Prostate gland (tissue), 2 donors: Measurements from ENCODE around the gene RIMOC1.

ENCODE experiments used
- CTCF ChIP-seq, 4 experiments: fragments of 200-600 bp in 2 of 4; fragments of 450-650 bp in 2 of 4; sonication (generic) in 2 of 4; IDR thresholded peaks; 1 replicate in 3 of 4; 2 replicates in 1 of 4; pipeline ENCODE4 v1.5.1; 2016 to 2019; ENCODE audit warnings: antibody characterized with exemption in 4 of 4, mild to moderate bottlenecking in 2 of 4, moderate library complexity in 2 of 4
- POLR2A ChIP-seq: fragments of 450-650 bp; IDR thresholded peaks from one replicate; pipeline ENCODE4 v1.6.1; 2016; ENCODE audit warnings: antibody characterized with exemption, mild to moderate bottlenecking
- POLR2AphosphoS5 ChIP-seq: sonication (generic); formaldehyde crosslinking; IDR thresholded peaks from one replicate; pipeline ENCODE4 v1.6.1; 2017; ENCODE audit warnings: antibody characterized with exemption

DNA sequence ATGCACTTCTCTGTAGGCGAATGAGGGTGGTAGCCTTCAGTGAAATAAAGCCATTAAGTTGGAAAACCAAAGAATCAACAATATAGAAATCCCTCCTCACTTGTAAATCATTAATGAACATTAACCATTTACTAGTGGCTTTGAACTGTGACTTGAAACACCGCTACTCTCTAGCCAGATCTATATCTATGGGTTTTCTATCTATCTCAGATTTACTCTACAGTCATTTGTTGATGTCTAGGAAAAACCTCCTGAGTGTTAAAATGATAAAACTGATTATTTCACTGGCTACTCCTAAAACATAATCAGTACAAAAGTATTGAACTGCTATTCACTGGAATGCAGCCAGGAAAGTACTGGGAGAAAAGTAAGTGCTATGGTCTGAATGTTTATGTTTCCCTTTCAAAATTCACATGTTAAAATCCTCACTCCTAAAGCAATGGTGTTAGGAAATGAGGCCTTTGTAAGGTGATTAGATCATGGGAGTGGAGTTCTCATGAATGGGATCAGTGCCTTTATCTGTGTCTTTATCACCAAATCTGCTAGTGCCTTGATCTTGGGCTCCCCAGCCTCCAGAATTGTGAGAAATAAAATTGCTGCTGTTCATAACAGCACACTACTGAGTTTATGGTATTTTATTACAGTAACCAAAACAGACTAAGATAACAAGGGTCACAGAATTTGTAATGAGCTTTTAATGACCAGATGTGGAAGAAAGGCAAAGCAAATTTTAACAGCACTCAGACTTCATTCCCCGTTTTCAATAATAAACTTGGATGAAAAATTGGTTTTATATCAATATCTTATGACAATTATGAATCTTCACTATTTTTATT is 25.3 kb upstream of the RIMOC1 start:
- TF ChIP-seq CTCF (IDR thresholded peaks at IDR 0.05) (no peak), POLR2A (no peak), POLR2AphosphoS5 (no peak)
